MM.1S (cell line): ENCODE results near the gene P2RY6.

Source experiments
- DNase-seq: peaks from one replicate; pipeline ENCODE4 v3.0.0-alpha.2; 2015
- H2AFZ ChIP-seq: fragments of 300-600 bp; sonication (generic); 2 replicates; pipeline ENCODE4 v1.6.0; 2016; ENCODE audit warnings: antibody characterized with exemption, low read length
- H3F3A ChIP-seq: fragments of 300-600 bp; sonication (generic); 2 replicates; pipeline ENCODE4 v1.6.1; 2016; ENCODE audit warnings: mild to moderate bottlenecking, antibody characterized with exemption, low read length, moderate library complexity, mixed read lengths; ENCODE audit not compliant: insufficient read depth
- H3K27ac ChIP-seq: fragments of 300-600 bp; sonication (generic); 2 replicates; pipeline ENCODE4 v1.5.1; 2016; ENCODE audit warnings: mild to moderate bottlenecking, low read length
- H3K27me3 ChIP-seq: fragments of 300-600 bp; sonication (generic); replicated peaks from 2 replicates; pipeline ENCODE4 v1.6.0; 2016; ENCODE audit warnings: low read length; ENCODE audit not compliant: insufficient read depth
- H3K36me3 ChIP-seq: fragments of 300-600 bp; sonication (generic); replicated peaks from 2 replicates; pipeline ENCODE4 v1.6.1; 2016; ENCODE audit warnings: mild to moderate bottlenecking, low read length, mixed read lengths; ENCODE audit not compliant: insufficient read depth
- H3K4me1 ChIP-seq: fragments of 300-600 bp; sonication (generic); 2 replicates; pipeline ENCODE4 v1.6.1; 2016; ENCODE audit warnings: low read length, mixed read lengths
- H3K4me2 ChIP-seq: fragments of 300-600 bp; sonication (generic); 2 replicates; pipeline ENCODE4 v1.6.0; 2016; ENCODE audit warnings: low read depth, low read length
- H3K4me3 ChIP-seq: fragments of 300-600 bp; sonication (generic); 2 replicates; pipeline ENCODE4 v1.5.1; 2016; ENCODE audit warnings: low read length, mixed read lengths
- H3K79me2 ChIP-seq: fragments of 300-600 bp; sonication (generic); 2 replicates; pipeline ENCODE4 v1.6.1; 2016; ENCODE audit warnings: mixed run types, low read length, mixed read lengths
- H3K9ac ChIP-seq: fragments of 300-600 bp; sonication (generic); 2 replicates; pipeline ENCODE4 v1.6.1; 2016; ENCODE audit warnings: low read length, mixed read lengths
- H3K9me2 ChIP-seq: fragments of 300-600 bp; sonication (generic); replicated peaks from 2 replicates; pipeline ENCODE4 v1.6.1; 2016; ENCODE audit warnings: mild to moderate bottlenecking, low read length, mixed read lengths; ENCODE audit not compliant: insufficient read depth
- H3K9me3 ChIP-seq: fragments of 300-600 bp; sonication (generic); replicated peaks from 2 replicates; pipeline ENCODE4 v1.6.1; 2016; ENCODE audit warnings: mild to moderate bottlenecking, low read length, mixed read lengths; ENCODE audit not compliant: insufficient read depth
- H4K20me1 ChIP-seq: fragments of 300-600 bp; sonication (generic); 2 replicates; pipeline ENCODE4 v1.6.1; 2016; ENCODE audit warnings: mild to moderate bottlenecking, low read length, moderate library complexity, mixed read lengths; ENCODE audit not compliant: insufficient read depth
- CTCF ChIP-seq: fragments of 300-600 bp; sonication (generic); IDR thresholded peaks from 2 replicates; pipeline ENCODE4 v1.5.1; 2016; ENCODE audit warnings: antibody characterized with exemption, low read length, mixed read lengths
- EZH2 ChIP-seq: fragments of 300-600 bp; sonication (generic); optimal IDR thresholded peaks from 2 replicates; pipeline ENCODE3; 2017; ENCODE audit warnings: low read depth, mild to moderate bottlenecking, antibody characterized with exemption, low read length, mixed read lengths
- EZH2phosphoT487 ChIP-seq: fragments of 300-600 bp; sonication (generic); IDR thresholded peaks from 2 replicates; pipeline ENCODE4 v1.6.1; 2018; ENCODE audit warnings: antibody characterized with exemption, low read length

Gene P2RY6

GRCh38 chr11:73234471-73235181 lies 37.5 kb upstream of the P2RY6 start:
- Histone ChIP-seq H2AFZ (no peak overlapping the region), H3K79me2 (no peaks in the 10 kb centered on the region), H3K36me3 (no peaks in the 10 kb centered on the region), H3K4me3 (no peak overlapping the region), H3K9me2 (no peaks in the 10 kb centered on the region), H3K9ac (no peak overlapping the region), H3F3A (no peaks in the 10 kb centered on the region), H3K27ac (no peak overlapping the region), H3K27me3 (no peaks in the 10 kb centered on the region), H3K4me2 (no peak overlapping the region), H3K9me3 (no peaks in the 10 kb centered on the region), H3K4me1 (no peaks in the 10 kb centered on the region), H4K20me1 (no peaks in the 10 kb centered on the region)
- DNase-seq, result no peak
- TF ChIP-seq EZH2 (no peak), EZH2phosphoT487 (no peak), CTCF (no peak)

- H3K36me3 ChIP-seq, result no peaks in the 10 kb centered on the region
- no peaks in the 10 kb centered on the region for H4K20me1 ChIP-seq
- no peak overlapping the region for H3K27ac ChIP-seq
- no peak overlapping the region for H2AFZ ChIP-seq
- H3F3A ChIP-seq, result no peaks in the 10 kb centered on the region
- no peak for DNase-seq
- no peaks in the 10 kb centered on the region for H3K9me3 ChIP-seq
- H3K27me3 ChIP-seq, result no peaks in the 10 kb centered on the region
- no peak overlapping the region for H3K9ac ChIP-seq
- TF ChIP-seq CTCF (no peak), EZH2phosphoT487 (no peak), EZH2 (no peak)
- no peaks in the 10 kb centered on the region for H3K9me2 ChIP-seq
- no peaks in the 10 kb centered on the region for H3K4me1 ChIP-seq
- H3K79me2 ChIP-seq, result no peaks in the 10 kb centered on the region
- no peak overlapping the region for H3K4me2 ChIP-seq
- H3K4me3 ChIP-seq, result no peak overlapping the region
Measured at GRCh38 chr11:73235236-73235786, 36.8 kb upstream of the P2RY6 start.

- no peak overlapping the region for H3K4me3 ChIP-seq
- no peak overlapping the region for H3K4me2 ChIP-seq
- H2AFZ ChIP-seq, result no peak overlapping the region
- no peak for TF ChIP-seq EZH2phosphoT487
- TF ChIP-seq EZH2, result no peak
- TF ChIP-seq CTCF, result no peak
- DNase-seq, result no peak
- no peaks in the 10 kb centered on the region for H3K27me3 ChIP-seq
- no peaks in the 10 kb centered on the region for H3F3A ChIP-seq
- no peaks in the 10 kb centered on the region for H3K9me3 ChIP-seq
- H3K4me1 ChIP-seq, result no peaks in the 10 kb centered on the region
- H4K20me1 ChIP-seq, result no peaks in the 10 kb centered on the region
- no peaks in the 10 kb centered on the region for H3K79me2 ChIP-seq
- H3K27ac ChIP-seq, result no peak overlapping the region
- H3K9ac ChIP-seq, result no peak overlapping the region
- no peaks in the 10 kb centered on the region for H3K9me2 ChIP-seq
- H3K36me3 ChIP-seq, result no peaks in the 10 kb centered on the region
Measured at GRCh38 chr11:73236205-73236765, 35.9 kb upstream of the P2RY6 start.
